GM04503 (cell line): ENCODE measurements around the gene IRF2.
"Not testable (repeated sequence)": the region's sequence is repeated elsewhere in the genome, so short reads cannot be mapped to it uniquely, and the experiment has no call there.

Experiments used
- DNase-seq: peaks from one replicate; pipeline ENCODE4 v3.0.0-alpha.2; 2012; ENCODE audit warnings: low read depth

The IRF2 gene

GRCh38 chr4:184346682-184347081 lies 127.7 kb downstream of the IRF2 start:
- no peak for DNase-seq

GRCh38 chr4:184346273-184346672 lies 128.1 kb downstream of the IRF2 start:
- not testable (repeated sequence) for DNase-seq

- no peak for DNase-seq
Observed at GRCh38 chr4:184345573-184345922, 128.8 kb downstream of the IRF2 start.

GRCh38 chr4:184344899-184345572 lies 129.3 kb downstream of the IRF2 start:
- no peak for DNase-seq

- DNase-seq, result no peak
Observed at GRCh38 chr4:184344435-184344834, 129.9 kb downstream of the IRF2 start.

GRCh38 chr4:184343502-184344177 lies 130.7 kb downstream of the IRF2 start:
- peak; percentile 27 for DNase-seq

- DNase-seq, result not testable (repeated sequence)
Observed at GRCh38 chr4:184342857-184343237, 131.5 kb downstream of the IRF2 start.

GRCh38 chr4:184342167-184342856 lies 132.0 kb downstream of the IRF2 start:
- no peak for DNase-seq

- peak; percentile 12 for DNase-seq
Observed at GRCh38 chr4:184339398-184340193, 134.8 kb downstream of the IRF2 start.

- no peak for DNase-seq
Observed at GRCh38 chr4:184337907-184338306, 136.4 kb downstream of the IRF2 start.
